GM21529 (cell line): ENCODE measurements around the gene DBNL.

Experiments
- ATAC-seq: cut with Tn5 transposase; IDR thresholded peaks from one replicate; pipeline ENCODE4 v1.9.1; 2021; ENCODE audit not compliant: unreplicated experiment

Gene DBNL

DNA sequence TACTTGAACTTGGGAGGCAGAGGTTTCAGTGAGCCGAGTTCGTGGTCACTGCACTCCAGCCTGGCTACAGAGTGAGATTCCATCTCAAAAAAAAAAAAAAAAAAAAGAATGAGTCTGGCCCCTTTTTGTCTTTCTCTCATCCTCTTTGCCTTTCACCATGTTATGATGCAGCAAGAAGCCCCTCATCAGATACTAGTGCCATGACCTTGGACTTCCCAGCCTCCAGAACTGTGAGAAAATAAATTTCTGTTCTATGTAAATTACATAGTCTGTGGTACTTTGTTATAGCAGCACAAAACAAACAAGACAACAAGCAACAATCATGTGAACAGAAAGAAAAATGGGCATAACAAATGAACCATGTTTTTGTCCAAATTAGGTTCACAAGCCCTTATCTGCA is 2.3 kb upstream of the DBNL start:
- ATAC-seq = no peak

DNA sequence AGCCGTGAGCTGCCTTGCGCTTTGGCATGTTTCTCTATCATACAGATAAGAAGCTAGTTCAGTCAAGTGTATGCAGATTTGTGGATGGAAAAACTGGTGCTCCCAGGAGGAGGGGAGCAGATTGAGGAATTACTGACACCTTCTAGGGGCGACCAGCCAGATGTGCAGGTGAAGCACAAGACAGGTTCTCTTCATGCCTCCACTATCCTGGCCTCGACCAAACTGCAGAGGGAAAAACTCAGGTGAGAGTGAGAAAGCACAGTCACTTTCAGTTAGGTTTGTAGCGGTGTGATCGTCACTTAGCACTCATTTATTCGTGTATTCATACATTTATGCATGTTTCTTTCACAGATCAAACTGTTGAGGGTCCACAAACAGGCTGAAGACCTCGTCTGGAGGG is 600 bp upstream of the DBNL start:
- ATAC-seq = no peak

DNA sequence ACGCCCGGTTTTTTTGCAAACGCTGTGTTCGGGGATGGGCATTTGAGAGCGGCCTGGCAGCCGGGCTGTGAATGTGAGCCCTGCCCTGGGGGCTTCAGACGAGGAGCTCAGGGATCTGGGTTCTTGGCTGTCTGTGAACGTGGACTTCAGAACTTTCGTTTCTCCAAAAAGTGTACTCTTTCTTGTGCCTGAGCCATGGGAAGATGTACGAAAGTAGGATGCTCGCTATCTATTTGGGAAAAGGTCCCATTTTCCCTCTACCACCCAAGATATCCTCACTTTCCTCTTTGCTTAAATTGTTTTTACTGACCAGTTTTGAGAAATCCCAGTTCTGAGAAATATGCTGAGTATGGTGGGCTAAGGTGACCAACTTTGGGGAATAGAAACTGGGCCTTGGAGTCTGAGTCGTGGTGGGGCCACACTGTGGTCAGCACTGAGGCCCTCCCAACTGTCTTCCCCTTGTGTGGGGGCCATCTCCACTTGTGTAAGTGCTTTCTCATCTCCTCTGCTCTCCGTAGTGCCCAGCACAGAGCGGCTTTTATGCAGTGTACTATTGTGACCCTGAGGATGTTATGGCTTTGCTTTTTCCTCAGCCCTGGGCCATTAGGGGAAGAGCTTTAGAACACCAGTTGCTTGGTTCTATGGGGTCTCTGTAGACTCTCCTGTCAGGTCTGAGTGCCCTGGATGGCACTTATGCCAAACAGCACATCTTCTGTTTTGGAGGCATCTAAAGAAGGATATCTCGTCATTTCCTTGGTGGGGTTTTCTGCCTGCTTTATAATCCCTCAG is 918 bp downstream of the DBNL start:
- no peak for ATAC-seq

GRCh38 chr7:44046321-44047061 is 2.0 kb downstream of the DBNL start:
- peak; percentile 66 for ATAC-seq

- ATAC-seq = no peak
Observed at GRCh38 chr7:44048031-44048795, 3.7 kb downstream of the DBNL start.

DNA sequence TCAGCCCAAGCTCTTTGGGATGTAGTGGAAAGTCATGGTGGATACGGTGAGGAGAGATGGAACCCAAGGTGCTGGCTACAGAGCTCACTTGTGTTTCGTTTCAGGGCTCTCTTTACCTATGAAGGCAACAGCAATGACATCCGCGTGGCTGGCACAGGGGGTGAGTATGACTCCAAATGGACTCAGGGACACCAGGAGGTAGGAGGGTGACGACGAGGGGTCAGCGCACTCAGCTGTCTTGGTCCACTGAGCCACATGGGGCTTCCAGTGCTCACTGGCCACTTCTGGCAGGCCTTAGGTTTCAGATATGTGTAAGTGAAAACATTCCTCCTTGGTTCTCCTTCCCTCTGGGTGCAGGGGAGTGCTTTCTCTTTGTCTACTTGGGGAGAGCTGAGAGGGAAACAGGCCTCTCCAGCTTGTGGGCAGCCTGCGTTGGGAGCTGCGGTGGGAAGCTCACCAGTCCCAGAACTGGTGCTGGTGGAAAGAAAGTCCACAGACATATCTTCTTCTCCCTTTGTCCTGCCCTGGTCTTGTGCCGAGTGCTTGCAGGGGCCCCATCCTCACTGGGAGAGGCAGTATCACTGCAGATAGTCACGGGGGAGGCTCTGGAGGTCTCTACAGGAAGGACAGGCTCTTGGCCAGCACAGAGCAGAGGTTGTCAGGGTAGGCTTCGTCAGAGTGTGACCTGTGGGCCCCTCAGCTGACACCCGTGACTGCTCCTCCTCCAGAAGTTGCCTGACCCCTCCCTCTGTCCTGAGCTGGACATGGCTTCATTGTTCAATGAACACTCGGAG is 5.8 kb downstream of the DBNL start:
- no peak for ATAC-seq

GRCh38 chr7:44050915-44051560 is 6.5 kb downstream of the DBNL start:
- no peak for ATAC-seq

DNA sequence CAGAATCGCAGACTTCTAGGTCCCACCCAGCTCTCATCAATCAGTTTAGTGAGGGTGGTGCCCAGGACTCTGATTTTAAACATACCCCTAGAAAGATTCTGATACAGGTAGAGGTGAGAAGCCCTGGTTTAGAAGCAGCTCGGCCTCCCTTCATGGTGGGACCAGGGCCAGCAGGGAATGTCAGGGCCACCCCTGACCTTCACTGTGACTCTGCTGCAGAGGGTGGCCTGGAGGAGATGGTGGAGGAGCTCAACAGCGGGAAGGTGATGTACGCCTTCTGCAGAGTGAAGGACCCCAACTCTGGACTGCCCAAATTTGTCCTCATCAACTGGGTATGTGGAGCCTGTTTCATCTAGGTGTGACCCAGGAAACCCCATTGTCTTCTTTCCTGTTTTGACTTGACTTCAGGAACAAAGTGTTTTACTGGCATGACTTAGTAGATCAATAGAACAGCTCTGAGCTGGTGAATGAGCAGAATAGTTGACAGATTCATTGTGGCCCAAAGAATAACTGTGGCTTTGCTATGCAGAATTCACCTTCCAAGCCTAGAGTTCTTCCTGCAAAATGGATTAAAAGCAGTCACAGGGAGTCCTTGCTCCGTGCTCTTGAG is 7.2 kb downstream of the DBNL start:
- ATAC-seq = no peak

DNA sequence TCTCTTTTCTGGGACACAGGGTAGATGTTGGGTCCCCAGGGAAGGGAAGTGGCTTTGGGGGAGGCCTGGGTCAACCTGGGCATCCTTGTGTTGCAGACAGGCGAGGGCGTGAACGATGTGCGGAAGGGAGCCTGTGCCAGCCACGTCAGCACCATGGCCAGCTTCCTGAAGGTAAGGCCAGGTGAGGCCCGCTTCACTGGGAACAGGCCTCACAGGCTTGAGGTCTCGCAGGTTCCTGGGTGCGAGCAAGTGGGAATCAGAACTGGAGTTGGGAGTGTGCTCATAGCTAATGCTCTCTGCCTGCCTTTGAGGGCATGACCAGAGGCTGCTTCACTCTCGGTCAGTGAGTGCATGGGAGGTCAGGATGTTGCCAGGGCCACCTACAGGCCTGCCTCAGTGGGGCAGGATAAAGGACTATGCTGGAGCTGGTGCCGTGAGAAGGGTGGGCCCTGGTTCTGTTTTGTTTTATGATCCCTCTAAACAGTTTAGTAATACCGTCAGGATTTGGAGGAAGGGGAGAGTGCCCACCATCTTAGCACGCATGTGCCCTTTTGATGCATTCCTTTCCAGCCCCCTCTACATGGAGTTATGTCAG is 8.4 kb downstream of the DBNL start:
- no peak for ATAC-seq

GRCh38 chr7:44056681-44057080 is 12.2 kb downstream of the DBNL start:
- ATAC-seq = no peak

DNA sequence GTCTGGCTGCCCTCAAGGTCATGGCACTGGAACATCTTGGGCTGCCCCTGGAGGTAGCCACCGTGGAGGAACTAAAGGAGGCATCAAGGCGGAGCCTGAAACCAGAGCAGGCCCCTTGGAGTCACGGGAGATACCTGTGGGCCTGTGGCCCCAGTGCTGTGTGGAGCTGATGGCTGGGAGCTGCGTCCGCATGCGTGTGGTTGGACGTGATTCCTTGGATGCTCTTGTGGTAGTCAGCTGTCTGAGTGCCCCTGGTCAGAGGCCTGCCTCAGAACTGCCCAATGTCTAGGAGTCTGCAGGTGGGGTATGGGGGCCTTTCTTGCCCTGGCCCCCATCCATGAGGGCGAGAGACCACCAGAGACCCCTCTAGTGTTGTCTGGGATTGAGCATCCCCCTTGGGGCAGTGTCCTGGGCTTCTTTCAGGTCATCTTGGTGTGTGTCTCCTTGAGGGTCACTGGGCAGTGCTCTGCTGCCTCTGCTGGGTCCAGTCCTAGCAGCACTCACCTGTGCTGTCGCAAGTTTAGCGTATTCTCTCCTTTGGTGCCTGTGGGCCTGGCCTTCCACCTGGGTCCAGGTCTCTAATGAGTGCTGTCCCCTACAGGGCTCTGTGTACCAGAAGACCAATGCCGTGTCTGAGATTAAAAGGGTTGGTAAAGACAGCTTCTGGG is 12.8 kb downstream of the DBNL start:
- ATAC-seq = no peak

DNA sequence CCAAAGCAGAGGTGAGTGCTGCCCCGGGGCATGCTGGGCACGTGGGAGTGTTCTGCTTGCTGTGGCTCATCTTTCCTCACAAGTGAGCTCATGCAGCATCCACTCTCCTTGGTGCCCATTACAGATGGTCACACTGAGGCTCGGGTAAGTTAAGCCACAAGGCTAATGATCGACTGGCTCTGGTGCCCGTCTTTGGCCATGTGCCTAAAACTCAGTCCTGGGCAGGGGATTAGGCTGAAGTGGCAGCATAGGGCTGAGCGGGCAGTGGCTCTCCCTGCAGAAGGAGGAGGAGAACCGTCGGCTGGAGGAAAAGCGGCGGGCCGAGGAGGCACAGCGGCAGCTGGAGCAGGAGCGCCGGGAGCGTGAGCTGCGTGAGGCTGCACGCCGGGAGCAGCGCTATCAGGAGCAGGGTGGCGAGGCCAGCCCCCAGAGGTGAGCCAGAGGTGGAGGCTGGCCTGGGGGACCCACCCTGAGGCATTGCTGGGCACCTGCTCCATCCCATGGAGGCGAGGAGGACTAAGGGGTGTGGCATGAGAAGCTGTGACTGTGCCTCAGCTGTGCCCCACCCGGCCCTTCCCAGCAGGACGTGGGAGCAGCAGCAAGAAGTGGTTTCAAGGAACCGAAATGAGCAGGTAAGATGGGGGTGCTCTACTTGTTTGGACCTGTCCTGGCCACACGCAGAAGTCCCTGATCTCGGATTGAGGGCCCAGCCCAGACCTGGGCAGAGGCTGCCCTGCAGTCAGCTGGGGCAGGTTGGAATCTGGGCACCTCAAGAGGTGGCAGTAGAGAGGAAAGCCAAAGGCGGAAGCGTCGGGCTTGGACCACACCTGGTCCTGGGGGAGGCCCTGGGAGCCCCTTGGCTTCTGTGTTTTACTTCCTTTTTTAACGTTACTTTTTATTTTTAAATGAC is 13.6 kb downstream of the DBNL start:
- no peak for ATAC-seq

- no peak for ATAC-seq
Observed at GRCh38 chr7:44058759-44059218, 14.3 kb downstream of the DBNL start.

- ATAC-seq = no peak
Observed at GRCh38 chr7:44059219-44060090, 15.0 kb downstream of the DBNL start.

- no peak for ATAC-seq
Observed at GRCh38 chr7:44060091-44060947, 15.8 kb downstream of the DBNL start.
